ENCODE data around the gene COL25A1.

COL25A1 gene

DNA sequence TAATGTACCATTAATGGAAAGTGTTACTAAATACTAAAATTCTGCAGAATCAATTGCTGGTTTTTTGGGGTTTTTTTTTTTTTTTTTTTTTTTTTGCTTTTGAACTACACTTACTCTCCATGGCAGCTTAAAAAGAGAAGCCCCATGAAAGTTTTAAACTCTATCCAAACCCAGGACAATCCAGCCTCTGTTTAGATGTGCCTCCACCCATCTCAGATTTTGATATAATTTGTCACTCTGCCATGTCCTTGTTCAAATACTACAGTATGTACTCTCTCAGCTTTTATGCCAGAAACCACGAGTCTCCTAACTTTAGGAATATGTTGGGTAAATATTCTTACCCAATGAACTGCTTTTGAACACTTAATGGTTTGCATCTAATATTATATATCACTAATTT lies 84.2 kb downstream of the COL25A1 start:
- no peak for DNase-seq (ENCODE audit: extremely low read depth, low read depth)
- TF ChIP-seq, protein P1, sequence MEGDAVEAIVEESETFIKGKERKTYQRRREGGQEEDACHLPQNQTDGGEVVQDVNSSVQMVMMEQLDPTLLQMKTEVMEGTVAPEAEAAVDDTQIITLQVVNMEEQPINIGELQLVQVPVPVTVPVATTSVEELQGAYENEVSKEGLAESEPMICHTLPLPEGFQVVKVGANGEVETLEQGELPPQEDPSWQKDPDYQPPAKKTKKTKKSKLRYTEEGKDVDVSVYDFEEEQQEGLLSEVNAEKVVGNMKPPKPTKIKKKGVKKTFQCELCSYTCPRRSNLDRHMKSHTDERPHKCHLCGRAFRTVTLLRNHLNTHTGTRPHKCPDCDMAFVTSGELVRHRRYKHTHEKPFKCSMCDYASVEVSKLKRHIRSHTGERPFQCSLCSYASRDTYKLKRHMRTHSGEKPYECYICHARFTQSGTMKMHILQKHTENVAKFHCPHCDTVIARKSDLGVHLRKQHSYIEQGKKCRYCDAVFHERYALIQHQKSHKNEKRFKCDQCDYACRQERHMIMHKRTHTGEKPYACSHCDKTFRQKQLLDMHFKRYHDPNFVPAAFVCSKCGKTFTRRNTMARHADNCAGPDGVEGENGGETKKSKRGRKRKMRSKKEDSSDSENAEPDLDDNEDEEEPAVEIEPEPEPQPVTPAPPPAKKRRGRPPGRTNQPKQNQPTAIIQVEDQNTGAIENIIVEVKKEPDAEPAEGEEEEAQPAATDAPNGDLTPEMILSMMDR (IDR thresholded peaks at IDR 0.05; ENCODE audit: low read depth, low read length), result no peak

DNA sequence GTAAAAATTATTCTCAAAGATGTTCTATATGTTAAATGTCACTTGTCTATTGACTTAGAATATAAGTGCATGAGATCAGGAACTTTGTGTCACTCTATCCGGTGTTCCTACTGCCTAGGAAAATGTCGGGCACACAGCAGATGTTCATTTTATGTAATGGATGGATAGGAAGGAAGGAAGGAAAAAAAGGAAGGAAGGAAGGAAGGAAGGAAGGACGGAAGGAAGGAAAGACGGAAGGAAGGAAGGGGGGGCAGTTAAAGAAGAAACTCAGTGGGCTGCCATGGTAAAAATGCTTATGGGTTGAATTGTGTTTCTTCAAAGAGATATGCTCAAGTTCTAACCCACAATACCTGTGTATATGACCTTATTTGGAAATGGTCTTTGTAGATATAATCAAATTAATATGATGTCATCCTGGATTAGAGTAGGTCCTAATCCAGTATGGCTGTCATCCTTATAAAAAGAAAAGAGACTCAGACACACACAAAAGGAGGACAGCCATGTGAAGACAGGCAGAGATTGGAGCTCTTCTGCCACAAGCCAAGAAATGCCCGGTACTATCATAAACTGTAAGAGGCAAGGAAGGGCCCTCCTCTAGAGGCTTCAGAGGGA lies 86.3 kb downstream of the COL25A1 start:
- DNase-seq (ENCODE audit: extremely low read depth, low read depth), result no peak
- TF ChIP-seq, protein P1 (IDR thresholded peaks at IDR 0.05; ENCODE audit: low read depth, low read length), result no peak

DNA sequence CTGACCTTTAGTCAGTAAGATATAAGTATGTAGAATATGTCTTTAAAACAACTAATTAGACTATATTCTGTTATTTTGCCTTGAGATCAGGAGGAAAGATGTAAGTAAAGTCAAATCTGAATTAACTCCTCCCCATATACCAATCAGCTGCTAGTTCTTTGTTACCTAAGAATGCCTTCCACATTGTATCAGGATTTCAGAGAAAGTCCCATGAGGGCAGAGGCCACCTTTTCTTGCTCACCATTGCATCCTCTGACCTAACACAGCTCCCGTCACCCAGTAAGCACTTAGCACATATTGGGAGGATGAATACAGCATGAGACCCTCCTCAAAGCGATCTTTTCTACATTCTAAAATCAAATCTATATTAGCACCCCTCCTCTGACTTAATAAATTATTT lies 87.0 kb downstream of the COL25A1 start:
- no peak for DNase-seq (ENCODE audit: extremely low read depth, low read depth)
- TF ChIP-seq, protein P1 (IDR thresholded peaks at IDR 0.05; ENCODE audit: low read depth, low read length), result no peak

DNA sequence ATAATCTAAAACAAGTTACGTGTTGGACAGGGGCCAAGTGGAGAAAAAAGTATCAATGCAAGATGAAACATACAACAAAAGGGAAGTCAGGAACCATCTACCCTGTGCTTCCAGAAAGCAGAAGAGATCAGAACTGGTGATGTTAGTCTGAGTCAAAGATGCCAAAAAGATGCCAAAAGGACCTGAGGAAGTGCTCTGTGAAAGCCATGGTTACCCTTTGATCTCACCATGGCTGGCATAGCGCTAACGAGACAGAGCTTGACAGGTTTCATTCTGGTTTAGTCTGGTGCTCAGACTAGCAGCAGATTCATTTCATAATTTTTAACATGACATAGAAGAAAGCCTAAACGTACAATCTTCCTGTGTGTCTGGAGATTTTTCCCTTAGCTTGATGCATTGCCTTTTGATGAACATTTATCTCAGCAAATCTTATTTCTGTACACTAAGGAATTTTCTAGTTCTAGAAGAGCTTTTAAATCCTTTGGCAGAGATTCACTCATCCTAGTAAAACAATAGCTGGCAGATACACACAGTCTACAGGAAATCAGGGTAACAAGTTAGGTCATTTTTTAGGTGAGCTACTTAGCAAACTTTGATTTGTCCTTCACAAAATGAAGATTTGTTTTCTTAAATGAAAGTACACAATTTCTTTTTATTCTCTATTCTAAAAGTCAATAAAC lies 87.7 kb downstream of the COL25A1 start:
- TF ChIP-seq, protein P1 (IDR thresholded peaks at IDR 0.05; ENCODE audit: low read depth, low read length), result no peak
- no peak for DNase-seq (ENCODE audit: extremely low read depth, low read depth)

DNA sequence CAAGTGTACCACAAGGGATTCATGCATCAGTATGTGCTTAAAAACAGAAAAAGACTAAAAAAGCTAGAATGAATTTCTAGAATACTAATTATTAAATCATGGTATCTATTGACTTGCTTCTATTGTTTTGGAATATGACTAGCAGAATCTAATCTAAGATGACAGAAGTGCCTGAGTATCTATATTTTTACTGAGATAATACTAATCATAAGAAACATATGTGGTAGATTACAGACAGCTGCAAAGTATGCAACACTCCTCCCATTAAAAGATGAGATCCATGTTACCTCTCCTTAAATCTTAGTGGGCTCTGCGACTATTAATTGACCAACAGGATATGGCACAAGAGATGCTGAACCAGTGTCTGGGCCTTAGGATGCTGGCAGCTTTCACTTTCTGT lies 89.4 kb downstream of the COL25A1 start:
- DNase-seq (ENCODE audit: extremely low read depth, low read depth), result no peak
- TF ChIP-seq, protein P1 (IDR thresholded peaks at IDR 0.05; ENCODE audit: low read depth, low read length), result no peak

DNA sequence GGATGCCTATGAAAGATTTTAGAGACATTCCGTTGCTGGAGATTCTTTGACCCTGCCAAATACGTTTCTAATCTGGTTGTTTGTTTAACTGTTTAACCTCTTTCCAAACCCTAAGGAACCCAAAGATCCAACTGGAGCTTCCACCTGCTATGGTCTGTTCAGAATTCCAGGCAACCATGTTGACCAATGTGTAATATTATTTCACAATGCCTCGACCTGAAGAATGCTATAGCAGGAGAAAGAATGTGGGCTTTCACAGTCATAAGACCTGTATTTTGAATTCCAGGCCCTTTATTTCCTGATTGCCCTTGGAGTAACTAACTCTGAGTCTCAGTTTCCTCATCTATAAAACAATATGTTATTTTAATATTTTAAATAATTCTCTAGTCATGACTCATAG lies 90.8 kb downstream of the COL25A1 start:
- TF ChIP-seq, protein P1 (IDR thresholded peaks at IDR 0.05; ENCODE audit: low read depth, low read length), result no peak
- no peak for DNase-seq (ENCODE audit: extremely low read depth, low read depth)

DNA sequence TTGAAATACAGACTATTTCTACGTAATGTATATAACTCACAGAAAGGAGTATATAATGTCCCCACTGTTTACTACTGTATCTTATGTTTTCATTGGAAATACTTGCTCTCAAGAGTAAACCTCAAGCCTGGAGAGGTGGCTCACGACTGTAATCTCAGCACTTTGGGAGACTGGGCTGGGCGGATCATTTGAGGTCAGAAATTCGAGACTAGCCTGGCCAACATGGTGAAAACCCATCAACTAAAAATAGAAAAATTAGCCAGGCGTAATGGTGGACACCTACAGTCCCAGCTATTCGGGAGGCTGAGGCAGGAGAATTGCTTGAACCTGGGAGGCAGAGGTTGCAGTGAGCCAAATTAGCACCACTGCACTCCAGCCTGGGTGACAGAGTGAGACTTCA lies 92.8 kb downstream of the COL25A1 start:
- no peak for DNase-seq (ENCODE audit: extremely low read depth, low read depth)
- TF ChIP-seq, protein P1 (IDR thresholded peaks at IDR 0.05; ENCODE audit: low read depth, low read length), result no peak
